Prostate gland (tissue), 2 donors: ENCODE data around the gene CACNG5.
A peak's percentile ranks its signal among the peaks of the same experiment; 100 is the strongest.

Experiments used
- CTCF ChIP-seq, 4 experiments: fragments of 200-600 bp in 2 of 4; fragments of 450-650 bp in 2 of 4; sonication (generic) in 2 of 4; IDR thresholded peaks; 1 replicate in 3 of 4; 2 replicates in 1 of 4; pipeline ENCODE4 v1.5.1; 2016 to 2019; ENCODE audit warnings: antibody characterized with exemption in 4 of 4, mild to moderate bottlenecking in 2 of 4, moderate library complexity in 2 of 4
- POLR2A ChIP-seq: fragments of 450-650 bp; IDR thresholded peaks from one replicate; pipeline ENCODE4 v1.6.1; 2016; ENCODE audit warnings: antibody characterized with exemption, mild to moderate bottlenecking
- POLR2AphosphoS5 ChIP-seq: sonication (generic); formaldehyde crosslinking; IDR thresholded peaks from one replicate; pipeline ENCODE4 v1.6.1; 2017; ENCODE audit warnings: antibody characterized with exemption

GRCh38 chr17:66900126-66901010 is 65.5 kb downstream of the CACNG5 start:
- TF ChIP-seq POLR2A (no peak), CTCF (IDR thresholded peaks at IDR 0.05) (peak in 3 of 4 experiments; percentile 28 to 44 (median 28)), POLR2AphosphoS5 (no peak)
